NCI-H128 (cell line): ENCODE measurements around the gene CDH26.
A peak's percentile ranks its signal among the peaks of the same experiment; 100 is the strongest.
"Not testable (repeated sequence)": the region's sequence is repeated elsewhere in the genome, so short reads cannot be mapped to it uniquely, and the experiment has no call there.

ENCODE experiments used
- DNase-seq: peaks from one replicate; lab custom pipeline; 2025; ENCODE audit not compliant: unreplicated experiment; lab: John Stamatoyannopoulos, UW

CDH26 gene

GRCh38 chr20:60041436-60042165 lies 83.4 kb downstream of the CDH26 start:
- not testable (repeated sequence) for DNase-seq

GRCh38 chr20:60043435-60043834 lies 85.2 kb downstream of the CDH26 start:
- no peak for DNase-seq

- DNase-seq, result no peak
Observed at GRCh38 chr20:60046011-60046413, 87.8 kb downstream of the CDH26 start.

- DNase-seq, result no peak
Observed at GRCh38 chr20:60046436-60046835, 88.2 kb downstream of the CDH26 start.

- no peak for DNase-seq
Observed at GRCh38 chr20:60046860-60047259, 88.6 kb downstream of the CDH26 start.

- DNase-seq, result no peak
Observed at GRCh38 chr20:60048634-60049521, 90.7 kb downstream of the CDH26 start.

- no peak for DNase-seq
Observed at GRCh38 chr20:60049601-60050000, 91.4 kb downstream of the CDH26 start.

GRCh38 chr20:60050193-60050947 lies 92.1 kb downstream of the CDH26 start:
- DNase-seq, result no peak

GRCh38 chr20:60051911-60052310 lies 93.7 kb downstream of the CDH26 start:
- no peak for DNase-seq

GRCh38 chr20:60052322-60052721 lies 94.1 kb downstream of the CDH26 start:
- DNase-seq, result no peak

GRCh38 chr20:60053125-60053817 lies 95.0 kb downstream of the CDH26 start:
- DNase-seq, result no peak

- no peak for DNase-seq
Observed at GRCh38 chr20:60053818-60054190, 95.6 kb downstream of the CDH26 start.

- no peak for DNase-seq
Observed at GRCh38 chr20:60054716-60055634, 96.8 kb downstream of the CDH26 start.

- DNase-seq, result no peak
Observed at GRCh38 chr20:60055740-60056139, 97.5 kb downstream of the CDH26 start.

- no peak for DNase-seq
Observed at GRCh38 chr20:60056407-60057122, 98.3 kb downstream of the CDH26 start.

GRCh38 chr20:60057123-60057865 lies 99.1 kb downstream of the CDH26 start:
- DNase-seq, result peak; percentile 66

- DNase-seq, result peak; percentile 74
Observed at GRCh38 chr20:60057866-60058807, 99.9 kb downstream of the CDH26 start.
